Measurements from ENCODE around the gene PHF13. TPM values are rescaled to one million over a fixed set of nuclear protein-coding genes. Genes with fewer than 3 reads are reported as not detected.

PHF13 gene
- total RNA-seq, 3 donors from 2014 or later (not counting 1 experiment from before 2014, with no cell fraction given): 7.3 to 14.2 (median 10.9) TPM

GRCh38 chr1:6627841-6628545 is 14.5 kb downstream of the PHF13 start:
- H3K9me3 ChIP-seq (ENCODE audit: control insufficient read depth, insufficient read depth, low read length): no peaks in the 10 kb centered on the region
- Mint-ChIP-seq H3K27ac (peak overlapping the region in 1 of 2 donors; percentile 11), H3K4me3 (peak overlapping the region; percentile 51), H3K9me3 (no peaks in the 10 kb centered on the region), H3K27me3 (ENCODE audit: low read depth in 2 of 2) (no peaks in the 10 kb centered on the region), H3K36me3 (no peaks in the 10 kb centered on the region), H3K4me1 (peaks cover 31 to 33% of the 10 kb centered on the region in 2 donors)
- intact Hi-C loops (cut with micrococcal nuclease): no loop called here
- H3K4me1 ChIP-seq (ENCODE audit: control insufficient read depth, insufficient read depth, low read length): peaks cover 23% of the 10 kb centered on the region
- H3K4me3 ChIP-seq (ENCODE audit: low read length): no peak overlapping the region
- H3K36me3 ChIP-seq (ENCODE audit: control insufficient read depth, insufficient read depth, low read length): peaks cover 33% of the 10 kb centered on the region
- ATAC-seq (no peak), DNase-seq (no peak)
- 96% methylated on average over 21 of the region's 21 CpGs for WGBS (ENCODE audit: insufficient coverage)
- no peak overlapping the region for H3K27ac ChIP-seq (ENCODE audit: low read length)
- no peak for TF ChIP-seq CTCF (IDR thresholded peaks at IDR 0.05)
- no peaks in the 10 kb centered on the region for H3K27me3 ChIP-seq (ENCODE audit: control insufficient read depth, insufficient read depth, low read length)

GRCh38 chr1:6628971-6629479 is 15.5 kb downstream of the PHF13 start:
- Mint-ChIP-seq H3K36me3 (no peaks in the 10 kb centered on the region), H3K4me3 (no peak overlapping the region), H3K27me3 (ENCODE audit: low read depth in 2 of 2) (no peaks in the 10 kb centered on the region), H3K27ac (peak overlapping the region in 1 of 2 donors; percentile 57), H3K4me1 (peaks cover 31 to 33% of the 10 kb centered on the region in 2 donors), H3K9me3 (no peaks in the 10 kb centered on the region)
- DNase-seq (no peak), ATAC-seq (no peak)
- Histone ChIP-seq H3K27ac (ENCODE audit: low read length) (no peak overlapping the region), H3K9me3 (ENCODE audit: control insufficient read depth, insufficient read depth, low read length) (no peaks in the 10 kb centered on the region), H3K27me3 (ENCODE audit: control insufficient read depth, insufficient read depth, low read length) (no peaks in the 10 kb centered on the region), H3K36me3 (ENCODE audit: control insufficient read depth, insufficient read depth, low read length) (peaks cover 38% of the 10 kb centered on the region), H3K4me3 (ENCODE audit: low read length) (no peak overlapping the region), H3K4me1 (ENCODE audit: control insufficient read depth, insufficient read depth, low read length) (peaks cover 23% of the 10 kb centered on the region)
- 91% methylated on average over 12 of the region's 12 CpGs for WGBS (ENCODE audit: insufficient coverage)
- intact Hi-C loops (cut with micrococcal nuclease): no loop called here
- TF ChIP-seq CTCF (IDR thresholded peaks at IDR 0.05): no peak

- WGBS (ENCODE audit: insufficient coverage): 94% methylated on average over 8 of the region's 8 CpGs
- H3K36me3 ChIP-seq (ENCODE audit: control insufficient read depth, insufficient read depth, low read length): peaks cover 47% of the 10 kb centered on the region
- intact Hi-C loops (cut with micrococcal nuclease): no loop called here
Measured at GRCh38 chr1:6630027-6630426, 16.5 kb downstream of the PHF13 start.

More at GRCh38 chr1:6630027-6630426, 16.5 kb downstream of the PHF13 start:
- Mint-ChIP-seq H3K4me3 (no peak overlapping the region), H3K27me3 (ENCODE audit: low read depth in 2 of 2) (no peaks in the 10 kb centered on the region), H3K27ac (no peak overlapping the region), H3K4me1 (peaks cover 31 to 33% of the 10 kb centered on the region in 2 donors), H3K36me3 (no peaks in the 10 kb centered on the region), H3K9me3 (no peaks in the 10 kb centered on the region)
- no peak for TF ChIP-seq CTCF (IDR thresholded peaks at IDR 0.05)
- no peak for ATAC-seq
- peaks cover 17% of the 10 kb centered on the region for H3K4me1 ChIP-seq (ENCODE audit: control insufficient read depth, insufficient read depth, low read length)
- DNase-seq: no peak
- no peaks in the 10 kb centered on the region for H3K27me3 ChIP-seq (ENCODE audit: control insufficient read depth, insufficient read depth, low read length)
- H3K4me3 ChIP-seq (ENCODE audit: low read length): no peak overlapping the region
- no peak overlapping the region for H3K27ac ChIP-seq (ENCODE audit: low read length)
- no peaks in the 10 kb centered on the region for H3K9me3 ChIP-seq (ENCODE audit: control insufficient read depth, insufficient read depth, low read length)
